Measurements from ENCODE around the gene CENPE. TPM values are rescaled to one million over a fixed set of nuclear protein-coding genes. Genes with fewer than 3 reads are reported as not detected.
"Not testable (repeated sequence)": the region's sequence is repeated elsewhere in the genome, so short reads cannot be mapped to it uniquely, and the experiment has no call there.

CENPE gene
- total RNA-seq, result 10 to 100 TPM; 41.9 to 49.1 TPM

- H3K27me3 Mint-ChIP-seq, result peaks cover 5% of the 10 kb centered on the region
- DNase-seq, result peak; percentile 89
- CTCF ChIA-PET, result interaction anchor here (0.7 to 1.2 kb wide), 2 partner anchors 23 to 587 kb away, joined by 3 to 5 read pairs; no protein-coding TSS in a partner anchor
- intact Hi-C loops (cut with micrococcal nuclease), result loop anchor here (5.0 to 10.0 kb wide), 2 partner anchors 371 to 853 kb away; partner anchors contain the start of genes SLC39A8 and UBE2D3
- H3K27ac Mint-ChIP-seq, result peak within 1 kb of the TSS; percentile 86
- H3K9me3 Mint-ChIP-seq, result no peaks in the 10 kb centered on the region
- peaks cover 12% of the 10 kb centered on the region for H3K4me1 Mint-ChIP-seq (ENCODE audit: low read depth)
- peak within 1 kb of the TSS; percentile 85 for H3K4me3 Mint-ChIP-seq
- POLR2A ChIA-PET, result no interaction called here
- H3K36me3 Mint-ChIP-seq, result peaks cover 19% of the 10 kb centered on the region
These were observed at the start of gene CENPE for GRCh38 chr4:103198111-103198765. CENPE (minus strand) TSS chr4:103198343; CDS start chr4:103198319, 24 bp downstream.

GRCh38 chr4:103244251-103244650 is 46.1 kb upstream of the CENPE start:
- peaks cover 10% of the 10 kb centered on the region for H3K9me3 Mint-ChIP-seq

GRCh38 chr4:103230938-103231337 is 32.8 kb upstream of the CENPE start:
- intact Hi-C loops (cut with micrococcal nuclease), result not testable (repeated sequence)

More at GRCh38 chr4:103244251-103244650, 46.1 kb upstream of the CENPE start:
- no peaks in the 10 kb centered on the region for H3K4me1 Mint-ChIP-seq (ENCODE audit: low read depth)
- intact Hi-C loops (cut with micrococcal nuclease), result no loop called here
- H3K36me3 Mint-ChIP-seq, result no peaks in the 10 kb centered on the region
- peaks cover 7% of the 10 kb centered on the region for H3K27me3 Mint-ChIP-seq
- ChIA-PET CTCF (no interaction called here), POLR2A (no interaction called here)
- H3K27ac Mint-ChIP-seq, result no peak overlapping the region
- H3K4me3 Mint-ChIP-seq, result no peak overlapping the region
- DNase-seq, result no peak

GRCh38 chr4:103223556-103223955 is 25.4 kb upstream of the CENPE start:
- intact Hi-C loops (cut with micrococcal nuclease); POLR2A ChIA-PET; H3K27me3 Mint-ChIP-seq; H3K36me3 Mint-ChIP-seq; H3K4me1 Mint-ChIP-seq (ENCODE audit: low read depth); CTCF ChIA-PET; DNase-seq; H3K9me3 Mint-ChIP-seq; H3K27ac Mint-ChIP-seq; H3K4me3 Mint-ChIP-seq: not testable (repeated sequence)

More at GRCh38 chr4:103230938-103231337, 32.8 kb upstream of the CENPE start:
- H3K4me3 Mint-ChIP-seq; H3K4me1 Mint-ChIP-seq (ENCODE audit: low read depth); H3K9me3 Mint-ChIP-seq; CTCF ChIA-PET; POLR2A ChIA-PET; H3K27ac Mint-ChIP-seq; H3K36me3 Mint-ChIP-seq; DNase-seq; H3K27me3 Mint-ChIP-seq: not testable (repeated sequence)

- intact Hi-C loops (cut with micrococcal nuclease), result no loop called here
- H3K4me3 Mint-ChIP-seq, result no peak overlapping the region
These were observed 9.5 kb upstream of the CENPE start for GRCh38 chr4:103207673-103208072.

GRCh38 chr4:103204111-103204510 is 6.0 kb upstream of the CENPE start:
- no peak for DNase-seq
- no peaks in the 10 kb centered on the region for H3K4me1 Mint-ChIP-seq (ENCODE audit: low read depth)
- intact Hi-C loops (cut with micrococcal nuclease), result no loop called here
- ChIA-PET CTCF (no interaction called here), POLR2A (no interaction called here)
- no peak overlapping the region for H3K27ac Mint-ChIP-seq
- H3K27me3 Mint-ChIP-seq, result peaks cover 5% of the 10 kb centered on the region
- H3K9me3 Mint-ChIP-seq, result no peaks in the 10 kb centered on the region
- no peaks in the 10 kb centered on the region for H3K36me3 Mint-ChIP-seq
- H3K4me3 Mint-ChIP-seq, result no peak overlapping the region

More at GRCh38 chr4:103207673-103208072, 9.5 kb upstream of the CENPE start:
- peaks cover 4% of the 10 kb centered on the region for H3K4me1 Mint-ChIP-seq (ENCODE audit: low read depth)
- H3K27me3 Mint-ChIP-seq, result peaks cover 8% of the 10 kb centered on the region
- POLR2A ChIA-PET, result no interaction called here
- no peaks in the 10 kb centered on the region for H3K9me3 Mint-ChIP-seq
- no peak for DNase-seq
- H3K36me3 Mint-ChIP-seq, result no peaks in the 10 kb centered on the region
- no peak overlapping the region for H3K27ac Mint-ChIP-seq
- CTCF ChIA-PET, result no interaction called here

GRCh38 chr4:103201724-103202123 is 3.6 kb upstream of the CENPE start:
- Mint-ChIP-seq H3K27ac (no peak overlapping the region), H3K36me3 (peaks cover 4% of the 10 kb centered on the region), H3K27me3 (peaks cover 5% of the 10 kb centered on the region), H3K4me1 (ENCODE audit: low read depth) (peaks cover 9% of the 10 kb centered on the region), H3K4me3 (no peak overlapping the region), H3K9me3 (no peaks in the 10 kb centered on the region)
- intact Hi-C loops (cut with micrococcal nuclease), result loop anchor here (2.0 kb wide), 1 partner anchor 183 kb away; the partner anchor contains the start of gene SLC9B1
- DNase-seq, result no peak
- POLR2A ChIA-PET, result no interaction called here
- CTCF ChIA-PET, result no interaction called here

GRCh38 chr4:103201253-103201652 is 3.1 kb upstream of the CENPE start:
- intact Hi-C loops (cut with micrococcal nuclease), result loop anchor here (2.0 kb wide), 1 partner anchor 182 kb away; the partner anchor contains the start of gene SLC9B1
- Mint-ChIP-seq H3K27me3 (peaks cover 5% of the 10 kb centered on the region), H3K4me1 (ENCODE audit: low read depth) (peaks cover 9% of the 10 kb centered on the region), H3K4me3 (no peak overlapping the region), H3K9me3 (no peaks in the 10 kb centered on the region), H3K36me3 (peaks cover 4% of the 10 kb centered on the region), H3K27ac (no peak overlapping the region)
- ChIA-PET POLR2A (no interaction called here), CTCF (no interaction called here)
- DNase-seq, result no peak

- intact Hi-C loops (cut with micrococcal nuclease), result loop anchor here (5.0 to 10.0 kb wide), 2 partner anchors 372 to 854 kb away; partner anchors contain the start of genes SLC39A8 and UBE2D3
- no peak overlapping the region for H3K27ac Mint-ChIP-seq
- H3K9me3 Mint-ChIP-seq, result no peaks in the 10 kb centered on the region
- DNase-seq, result no peak
- H3K4me3 Mint-ChIP-seq, result peak overlapping the region; percentile 85
- CTCF ChIA-PET, result no interaction called here
- peaks cover 17% of the 10 kb centered on the region for H3K36me3 Mint-ChIP-seq
- POLR2A ChIA-PET, result no interaction called here
- H3K27me3 Mint-ChIP-seq, result peaks cover 5% of the 10 kb centered on the region
- H3K4me1 Mint-ChIP-seq (ENCODE audit: low read depth), result peaks cover 12% of the 10 kb centered on the region
These were observed 866 bp upstream of the CENPE start for GRCh38 chr4:103199009-103199408.

GRCh38 chr4:103197765-103198110 is 405 bp downstream of the CENPE start:
- H3K36me3 Mint-ChIP-seq, result peaks cover 21% of the 10 kb centered on the region
- peak overlapping the region; percentile 86 for H3K27ac Mint-ChIP-seq
- H3K27me3 Mint-ChIP-seq, result peaks cover 5% of the 10 kb centered on the region
- no peak for DNase-seq
- H3K4me3 Mint-ChIP-seq, result peak overlapping the region; percentile 85
- intact Hi-C loops (cut with micrococcal nuclease), result loop anchor here (5.0 to 10.0 kb wide), 2 partner anchors 370 to 853 kb away; partner anchors contain the start of genes SLC39A8 and UBE2D3
- peaks cover 12% of the 10 kb centered on the region for H3K4me1 Mint-ChIP-seq (ENCODE audit: low read depth)
- H3K9me3 Mint-ChIP-seq, result no peaks in the 10 kb centered on the region
- CTCF ChIA-PET, result interaction anchor here (0.7 to 1.2 kb wide), 2 partner anchors 22 to 588 kb away, joined by 3 to 5 read pairs; no protein-coding TSS in a partner anchor
- POLR2A ChIA-PET, result no interaction called here

- Mint-ChIP-seq H3K4me3 (no peak overlapping the region), H3K27me3 (no peaks in the 10 kb centered on the region), H3K27ac (no peak overlapping the region), H3K36me3 (peaks cover 30% of the 10 kb centered on the region), H3K4me1 (ENCODE audit: low read depth) (peaks cover 12% of the 10 kb centered on the region), H3K9me3 (no peaks in the 10 kb centered on the region)
- DNase-seq, result no peak
- POLR2A ChIA-PET, result no interaction called here
- CTCF ChIA-PET, result no interaction called here
- intact Hi-C loops (cut with micrococcal nuclease), result loop anchor here (10.0 kb wide), 1 partner anchor 849 kb away; the partner anchor contains the start of gene SLC39A8
These were observed 4.7 kb downstream of the CENPE start for GRCh38 chr4:103193457-103193856.

GRCh38 chr4:103171006-103171405 is 27.1 kb downstream of the CENPE start:
- ChIA-PET CTCF (interaction anchor here (1.0 kb wide), 1 partner anchor 21 kb away, joined by 3 read pairs; no protein-coding TSS in a partner anchor), POLR2A (no interaction called here)
- H3K36me3 Mint-ChIP-seq, result peaks cover 42% of the 10 kb centered on the region
- H3K4me1 Mint-ChIP-seq (ENCODE audit: low read depth), result no peaks in the 10 kb centered on the region
- H3K27ac Mint-ChIP-seq, result no peak overlapping the region
- peaks cover 17% of the 10 kb centered on the region for H3K9me3 Mint-ChIP-seq
- H3K27me3 Mint-ChIP-seq, result no peaks in the 10 kb centered on the region
- no peak overlapping the region for H3K4me3 Mint-ChIP-seq
- intact Hi-C loops (cut with micrococcal nuclease), result no loop called here
- DNase-seq, result no peak

- H3K27me3 Mint-ChIP-seq; POLR2A ChIA-PET; H3K4me1 Mint-ChIP-seq (ENCODE audit: low read depth); CTCF ChIA-PET; intact Hi-C loops (cut with micrococcal nuclease); H3K27ac Mint-ChIP-seq; DNase-seq; H3K4me3 Mint-ChIP-seq: not testable (repeated sequence)
- peaks cover 17% of the 10 kb centered on the region for H3K9me3 Mint-ChIP-seq
- H3K36me3 Mint-ChIP-seq, result peaks cover 42% of the 10 kb centered on the region
These were observed 28.4 kb downstream of the CENPE start for GRCh38 chr4:103169750-103170149.
